ENCODE measurements around the gene LYPD8. TPM values are rescaled to one million over a fixed set of nuclear protein-coding genes. Genes with fewer than 3 reads are reported as not detected.

The LYPD8 gene
- total and polyA plus RNA-seq, 2 of the 8 experiments (the other 6 are each of a cell fraction or from before 2014, with no cell fraction given): not detected

DNA sequence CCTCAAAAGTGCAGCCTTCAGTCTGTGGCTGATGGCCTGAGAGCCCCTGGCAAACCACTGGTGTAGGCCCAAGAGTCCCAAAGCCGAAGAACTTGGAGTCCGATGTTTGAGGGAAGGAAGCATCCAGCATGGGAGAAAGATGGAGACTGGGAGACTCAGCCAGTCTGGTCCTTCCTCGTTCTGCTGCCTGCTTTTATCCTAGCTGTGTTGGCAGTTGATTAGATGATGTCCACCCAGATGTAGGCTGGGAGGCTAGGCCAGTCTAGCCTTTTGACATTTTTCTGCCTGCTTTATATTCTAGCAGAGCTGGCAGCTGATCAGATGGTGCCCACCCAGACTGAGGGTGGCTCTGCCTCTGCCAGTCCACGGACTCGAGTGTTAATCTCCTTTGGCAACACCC, 1.1 kb upstream of the LYPD8 start:
- H2BK15ac ChIP-seq (ENCODE audit: low read length): no peak overlapping the region
- H3K79me2 ChIP-seq (ENCODE audit: control insufficient read depth in 1 of 2, insufficient read depth in 2 of 2, low read length in 2 of 2): no peaks in the 10 kb centered on the region
- no peak overlapping the region for H2BK20ac ChIP-seq (ENCODE audit: low read length)
- H3K23me2 ChIP-seq (ENCODE audit: low read depth, low read length): peaks cover 23% of the 10 kb centered on the region; the same call in 1 of the 2 replicates
- no peak overlapping the region for H4K5ac ChIP-seq (ENCODE audit: insufficient read length, low read depth, low read length)
- H3K9ac ChIP-seq (replicated peaks in 1 of 4; ENCODE audit: extremely low read depth in 1 of 4, low read depth in 3 of 4, low read length in 3 of 4): no peak overlapping the region
- WGBS, 2 experiments (ENCODE audit: extremely low coverage in 1 of 2, insufficient coverage in 1 of 2, insufficient read length in 1 of 2, insufficient replicate concordance in 2 of 2, low coverage in 1 of 2, low lambda C conversion rate in 2 of 2, missing lambda C conversion rate in 1 of 2): 76% methylated on average over 5 of the region's 5 CpGs; no CpG with 5 or more reads in 1 of the 2 experiments
- H3K56ac ChIP-seq (replicated peaks; ENCODE audit: insufficient read length, low read depth, low read length): no peak overlapping the region
- POLR2A ChIA-PET (ENCODE audit: partially characterized antibody): no interaction called here
- H3K27ac ChIP-seq (ENCODE audit: low read depth, low read length): no peak overlapping the region
- H2BK120ac ChIP-seq (replicated peaks; ENCODE audit: low read depth, low read length): no peak overlapping the region
- peaks cover 70 to 84% of the 10 kb centered on the region in 2 experiments for H3K9me3 ChIP-seq (ENCODE audit: insufficient read depth in 2 of 2, low read depth in 1 of 2, low read length in 1 of 2)
- H4K91ac ChIP-seq (replicated peaks; ENCODE audit: insufficient read length, low read length): no peak overlapping the region
- no peaks in the 10 kb centered on the region for H3K79me1 ChIP-seq (ENCODE audit: low read depth, low read length)
- H4K8ac ChIP-seq (ENCODE audit: extremely low read depth, insufficient read depth, low read length): no peak overlapping the region
- no peak overlapping the region for H3K4me2 ChIP-seq (ENCODE audit: insufficient read depth in 1 of 2, low read depth in 2 of 2, low read length in 2 of 2)
- H3K14ac ChIP-seq (ENCODE audit: insufficient read length): no peak overlapping the region
- no peak overlapping the region for H3K23ac ChIP-seq (ENCODE audit: insufficient read length)
- peaks cover 0 to 16% of the 10 kb centered on the region in 2 experiments for H4K20me1 ChIP-seq (replicated peaks in 1 of 2; ENCODE audit: control insufficient read depth in 1 of 2, insufficient read depth in 2 of 2, low read length in 2 of 2)
- no peak overlapping the region for H2AFZ ChIP-seq (ENCODE audit: low read length)
- H3K4me3 ChIP-seq (ENCODE audit: extremely low read depth in 1 of 4, insufficient read depth in 2 of 4, low read depth in 3 of 4, low read length in 4 of 4): no peak overlapping the region
- H3K4me1 ChIP-seq (replicated peaks in 1 of 4; ENCODE audit: control insufficient read depth in 3 of 4, insufficient read depth in 4 of 4, low read length in 3 of 4): no peaks in the 10 kb centered on the region
- H3K4ac ChIP-seq (replicated peaks; ENCODE audit: insufficient read length, low read depth, low read length): no peak overlapping the region
- FAIRE-seq: no peak
- H3K18ac ChIP-seq (ENCODE audit: extremely low read depth, low read length): no peak overlapping the region
- H2BK5ac ChIP-seq (ENCODE audit: low read depth, low read length): no peak overlapping the region
- CTCF ChIA-PET (ENCODE audit: partially characterized antibody): no interaction called here
- DNase-seq (ENCODE audit: low read depth in 1 of 2, low spot score in 2 of 2): no peak
- no peak overlapping the region for H2AK5ac ChIP-seq (ENCODE audit: low read depth, low read length)
- H3K36me3 ChIP-seq (ENCODE audit: control insufficient read depth in 2 of 4, insufficient read depth in 4 of 4, low read length in 3 of 4): no peaks in the 10 kb centered on the region; a peak in 1 of 8 replicates
- H2BK12ac ChIP-seq (ENCODE audit: low read depth, low read length): no peak overlapping the region
- no peaks in the 10 kb centered on the region; a peak in 1 of 7 replicates for H3K27me3 ChIP-seq (replicated peaks in 1 of 4; ENCODE audit: control insufficient read depth in 3 of 4, extremely low read depth in 1 of 4, insufficient read depth in 3 of 4, low read length in 3 of 4)
- TF ChIP-seq POLR2AphosphoS5 (IDR thresholded peaks at IDR 0.05; ENCODE audit: low read depth, low read length) (no peak), NRF1 (IDR thresholded peaks at IDR 0.05; ENCODE audit: low read depth, low read length) (no peak), POU5F1 (IDR thresholded peaks at IDR 0.05; ENCODE audit: low read depth, low read length) (no peak), TAF7 (optimal IDR thresholded peaks at IDR 0.05; ENCODE audit: borderline replicate concordance, low read depth, low read length) (no peak), SIN3A (conservative IDR thresholded peaks at IDR 0.05 in 1 of 2, IDR thresholded peaks at IDR 0.05 in 1 of 2; ENCODE audit: low read depth in 1 of 2, low read length in 2 of 2) (no peak), CREB1 (IDR thresholded peaks at IDR 0.05) (no peak), BCL11A (IDR thresholded peaks at IDR 0.05; ENCODE audit: low read depth in 2 of 2, low read length in 2 of 2) (no peak), NANOG (IDR thresholded peaks at IDR 0.05; ENCODE audit: insufficient read depth, low read depth, low read length, poor library complexity, severe bottlenecking) (no peak), GTF2F1 (IDR thresholded peaks at IDR 0.05; ENCODE audit: borderline replicate concordance, low read depth, low read length) (no peak), SP4 (IDR thresholded peaks at IDR 0.05; ENCODE audit: low read length) (no peak), SP1 (IDR thresholded peaks at IDR 0.05; ENCODE audit: low read depth, low read length) (no peak), EP300 (IDR thresholded peaks at IDR 0.05; ENCODE audit: borderline replicate concordance in 1 of 2, low read depth in 2 of 2, low read length in 2 of 2) (no peak), SIX5 (IDR thresholded peaks at IDR 0.05; ENCODE audit: low read depth, low read length) (no peak), SRF (IDR thresholded peaks at IDR 0.05; ENCODE audit: low read depth, low read length) (no peak)
- TF ChIP-seq, protein P1, sequence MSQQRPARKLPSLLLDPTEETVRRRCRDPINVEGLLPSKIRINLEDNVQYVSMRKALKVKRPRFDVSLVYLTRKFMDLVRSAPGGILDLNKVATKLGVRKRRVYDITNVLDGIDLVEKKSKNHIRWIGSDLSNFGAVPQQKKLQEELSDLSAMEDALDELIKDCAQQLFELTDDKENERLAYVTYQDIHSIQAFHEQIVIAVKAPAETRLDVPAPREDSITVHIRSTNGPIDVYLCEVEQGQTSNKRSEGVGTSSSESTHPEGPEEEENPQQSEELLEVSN (IDR thresholded peaks at IDR 0.05): no peak

Data from H1 (cell line).